Testis (tissue), 3 donors: ENCODE data around the gene GTF3C2. TPM values are rescaled to one million over a fixed set of nuclear protein-coding genes. Genes with fewer than 3 reads are reported as not detected.

Experiments used
- DNase-seq: peaks from one replicate; pipeline ENCODE4 v3.0.0-alpha.2; 2019
- H3K27ac ChIP-seq, 2 donors: fragments of 200-600 bp; sonication (generic); one replicate each; pipeline ENCODE4 v1.5.1; 2019
- H3K27me3 ChIP-seq: fragments of 200-600 bp; sonication (generic); one replicate; pipeline ENCODE4 v1.5.1; 2019
- H3K36me3 ChIP-seq: fragments of 200-600 bp; sonication (generic); one replicate; pipeline ENCODE4 v1.5.1; 2017; ENCODE audit warnings: low read depth; ENCODE audit errors: missing control alignments
- H3K4me1 ChIP-seq: fragments of 200-600 bp; sonication (generic); one replicate; pipeline ENCODE4 v1.5.1; 2019
- H3K4me3 ChIP-seq, 2 donors: fragments of 200-600 bp; sonication (generic); one replicate each; pipeline ENCODE4 v1.5.1; 2017 to 2019
- H3K9me3 ChIP-seq: fragments of 200-600 bp; sonication (generic); one replicate; pipeline ENCODE4 v1.5.1; 2017
- POLR2A ChIP-seq: fragments of 450-650 bp; IDR thresholded peaks from one replicate; pipeline ENCODE4 v1.6.1; 2017; ENCODE audit warnings: antibody characterized with exemption, mild to moderate bottlenecking, moderate library complexity
- WGBS, 2 donors: methylation state at CpG; one replicate each; pipeline ENCODE4 v1.1.5; 2018; 5-methylcytosine and 5-hydroxymethylcytosine counted together
- intact Hi-C: fragments of 100-400 bp; cut with DNase I; formaldehyde crosslinking; loops from one replicate; pipeline ENCODE4 v1.15.1; 2023; ENCODE audit warnings: low total_unique reads
- polyA plus RNA-seq: library from polyadenylated mRNA; stranded (reverse); fragments of 350-450 nt; fragmentation: Illumina TruSeq; extraction: RNeasy Lipid Tissue Mini Kit (QIAGEN cat#74804); gene quantifications from one replicate; pipeline ENCODE4 v1.2.3, GENCODE V29; 2014; ENCODE audit warnings: low read depth, low replicate concordance; ENCODE audit not compliant: insufficient read depth
- total RNA-seq, 2 donors: library from RNA; depleted of rRNA; stranded (reverse); fragments of >200 nt; gene quantifications; one replicate each; pipeline ENCODE4 v1.2.3, GENCODE V29; 2016
- TF ChIP-seq, protein P1 (sequence below), 3 experiments: fragments of 450-650 bp in 2 of 3; fragments of 200-600 bp in 1 of 3; sonication (generic) in 1 of 3; IDR thresholded peaks; one replicate each; pipeline ENCODE4 v1.5.1; 2016 to 2019; ENCODE audit warnings: antibody characterized with exemption in 3 of 3, mild to moderate bottlenecking in 2 of 3, moderate library complexity in 1 of 3

The GTF3C2 gene
- total and polyA plus RNA-seq, 3 donors from 2014 or later, result 55.1 to 91.3 (median 72.6) TPM

DNA sequence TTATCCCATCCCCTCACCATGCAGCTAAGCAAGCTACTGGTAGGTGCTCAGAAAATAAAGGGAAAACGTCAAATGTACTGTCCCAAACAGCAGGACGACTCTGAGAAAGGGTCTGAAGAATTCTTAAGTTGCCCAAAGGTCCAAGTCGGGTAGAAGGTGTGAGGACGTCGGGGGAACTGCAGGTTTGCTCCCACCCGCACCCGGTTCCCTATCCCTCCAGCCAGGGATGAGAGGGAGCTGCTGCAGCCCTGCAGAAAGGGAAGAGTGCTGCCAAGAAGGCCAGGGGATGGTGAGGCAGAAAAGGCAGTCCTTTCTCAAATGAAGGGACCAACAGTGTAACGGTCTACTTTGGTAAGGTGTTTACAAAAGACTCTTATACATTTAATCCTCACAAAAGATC is 41.4 kb downstream of the GTF3C2 start:
- intact Hi-C loops, result no loop called here
- no peaks in the 10 kb centered on the region for H3K4me1 ChIP-seq
- 80 to 84% methylated on average over 8 of the region's 8 CpGs for WGBS, 2 donors
- DNase-seq, result no peak
- no peaks in the 10 kb centered on the region for H3K9me3 ChIP-seq
- no peak for TF ChIP-seq POLR2A
- TF ChIP-seq, protein P1, sequence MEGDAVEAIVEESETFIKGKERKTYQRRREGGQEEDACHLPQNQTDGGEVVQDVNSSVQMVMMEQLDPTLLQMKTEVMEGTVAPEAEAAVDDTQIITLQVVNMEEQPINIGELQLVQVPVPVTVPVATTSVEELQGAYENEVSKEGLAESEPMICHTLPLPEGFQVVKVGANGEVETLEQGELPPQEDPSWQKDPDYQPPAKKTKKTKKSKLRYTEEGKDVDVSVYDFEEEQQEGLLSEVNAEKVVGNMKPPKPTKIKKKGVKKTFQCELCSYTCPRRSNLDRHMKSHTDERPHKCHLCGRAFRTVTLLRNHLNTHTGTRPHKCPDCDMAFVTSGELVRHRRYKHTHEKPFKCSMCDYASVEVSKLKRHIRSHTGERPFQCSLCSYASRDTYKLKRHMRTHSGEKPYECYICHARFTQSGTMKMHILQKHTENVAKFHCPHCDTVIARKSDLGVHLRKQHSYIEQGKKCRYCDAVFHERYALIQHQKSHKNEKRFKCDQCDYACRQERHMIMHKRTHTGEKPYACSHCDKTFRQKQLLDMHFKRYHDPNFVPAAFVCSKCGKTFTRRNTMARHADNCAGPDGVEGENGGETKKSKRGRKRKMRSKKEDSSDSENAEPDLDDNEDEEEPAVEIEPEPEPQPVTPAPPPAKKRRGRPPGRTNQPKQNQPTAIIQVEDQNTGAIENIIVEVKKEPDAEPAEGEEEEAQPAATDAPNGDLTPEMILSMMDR (IDR thresholded peaks at IDR 0.05), result no peak
- H3K27me3 ChIP-seq, result no peaks in the 10 kb centered on the region
- H3K4me3 ChIP-seq, result no peak overlapping the region
- peaks cover 1% of the 10 kb centered on the region for H3K36me3 ChIP-seq
- no peak overlapping the region for H3K27ac ChIP-seq

DNA sequence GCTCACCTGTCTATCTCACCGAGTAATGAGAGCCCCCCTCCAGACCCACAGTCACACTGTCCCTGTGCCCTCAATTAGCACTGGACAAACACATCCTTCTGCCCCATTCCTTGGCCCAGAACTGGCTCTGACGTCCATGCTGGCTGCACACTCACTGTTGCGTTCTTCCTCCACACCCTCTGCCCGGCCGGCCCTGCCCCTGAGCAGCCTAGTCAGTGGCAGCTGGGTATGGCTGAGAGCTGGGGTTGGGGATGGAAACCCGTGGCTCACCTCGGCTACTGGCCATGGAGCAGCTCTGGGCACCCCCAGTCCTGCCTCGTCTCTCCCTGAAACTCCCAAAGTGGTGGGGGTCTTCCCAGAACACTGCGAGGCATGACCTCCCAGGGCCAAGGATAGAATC is 41.9 kb downstream of the GTF3C2 start:
- intact Hi-C loops, result no loop called here
- no peak for DNase-seq
- H3K4me3 ChIP-seq, result no peak overlapping the region
- H3K27me3 ChIP-seq, result no peaks in the 10 kb centered on the region
- peaks cover 3% of the 10 kb centered on the region for H3K36me3 ChIP-seq
- no peaks in the 10 kb centered on the region for H3K9me3 ChIP-seq
- TF ChIP-seq POLR2A, result no peak
- TF ChIP-seq, protein P1 (IDR thresholded peaks at IDR 0.05), result no peak
- no peaks in the 10 kb centered on the region for H3K4me1 ChIP-seq
- no peak overlapping the region for H3K27ac ChIP-seq
- WGBS, 2 donors, result 92 to 96% methylated on average over 3 to 6 of the region's 9 CpGs

DNA sequence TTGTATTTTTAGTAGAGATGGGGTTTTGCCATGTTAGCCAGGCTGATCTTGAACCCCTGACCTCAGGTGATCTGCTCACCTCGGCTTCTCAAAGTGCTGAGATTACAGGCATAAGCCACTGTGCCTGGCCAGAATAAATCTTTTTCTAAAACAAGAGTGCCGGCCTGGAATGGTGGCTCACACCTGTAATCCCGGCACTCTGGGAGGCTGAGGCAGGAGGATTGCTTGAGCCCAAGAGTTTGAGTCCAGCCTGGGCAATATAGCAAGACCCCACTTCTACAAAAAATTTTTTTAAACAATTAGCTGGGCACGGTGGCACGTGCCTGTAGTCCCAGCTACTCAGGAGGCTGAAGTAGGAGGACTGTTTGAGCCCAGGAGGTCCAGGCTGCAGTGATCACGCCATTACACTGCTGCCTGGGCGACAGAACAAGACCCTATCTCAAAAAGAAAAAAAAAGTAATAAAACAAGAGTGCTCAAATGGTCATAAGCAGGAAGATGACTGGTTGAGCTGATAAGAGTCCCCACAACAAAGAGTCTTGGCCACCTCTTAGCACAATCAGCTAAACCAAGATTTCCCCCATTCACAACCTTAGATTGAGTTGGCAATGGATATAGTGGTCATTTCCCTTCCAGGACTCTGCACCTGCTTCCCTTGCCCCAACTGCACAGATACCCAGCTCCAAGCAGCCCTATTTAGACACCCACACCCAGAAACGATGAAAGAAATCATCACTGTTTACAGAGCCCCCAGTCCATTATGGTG is 42.5 kb downstream of the GTF3C2 start:
- H3K27ac ChIP-seq, result no peak overlapping the region
- H3K36me3 ChIP-seq, result peaks cover 3% of the 10 kb centered on the region
- no peaks in the 10 kb centered on the region for H3K9me3 ChIP-seq
- H3K27me3 ChIP-seq, result no peaks in the 10 kb centered on the region
- TF ChIP-seq POLR2A, result no peak
- TF ChIP-seq, protein P1 (IDR thresholded peaks at IDR 0.05), result no peak
- no peaks in the 10 kb centered on the region for H3K4me1 ChIP-seq
- 92 to 96% methylated on average over 8 of the region's 8 CpGs for WGBS, 2 donors
- intact Hi-C loops, result no loop called here
- no peak overlapping the region for H3K4me3 ChIP-seq
- no peak for DNase-seq

DNA sequence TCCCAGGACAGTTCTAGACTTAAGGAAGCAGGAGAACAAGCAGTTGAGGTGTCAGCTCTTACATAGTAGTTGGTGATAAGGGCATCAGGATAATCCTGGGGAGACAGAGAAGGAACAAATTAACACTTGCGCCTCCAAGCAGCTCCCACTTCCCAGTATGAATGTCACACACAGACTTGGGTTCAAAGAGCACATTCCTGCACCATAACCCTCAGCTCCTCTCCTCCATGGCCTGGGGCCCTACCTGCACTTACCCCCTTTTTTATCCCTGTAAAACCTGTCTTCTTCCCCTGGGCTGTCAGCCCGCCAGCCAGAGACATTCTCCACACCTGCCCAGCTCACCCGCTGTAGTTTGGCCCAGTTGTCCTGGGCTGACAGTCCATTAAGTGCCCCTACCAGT is 44.4 kb downstream of the GTF3C2 start:
- Histone ChIP-seq H3K27ac (no peak overlapping the region), H3K4me1 (no peaks in the 10 kb centered on the region), H3K4me3 (no peak overlapping the region), H3K36me3 (peaks cover 3% of the 10 kb centered on the region), H3K27me3 (no peaks in the 10 kb centered on the region), H3K9me3 (no peaks in the 10 kb centered on the region)
- DNase-seq, result no peak
- WGBS, 2 donors, result 94 to 97% methylated on average over 3 of the region's 3 CpGs
- intact Hi-C loops, result no loop called here
- TF ChIP-seq POLR2A, result no peak

DNA sequence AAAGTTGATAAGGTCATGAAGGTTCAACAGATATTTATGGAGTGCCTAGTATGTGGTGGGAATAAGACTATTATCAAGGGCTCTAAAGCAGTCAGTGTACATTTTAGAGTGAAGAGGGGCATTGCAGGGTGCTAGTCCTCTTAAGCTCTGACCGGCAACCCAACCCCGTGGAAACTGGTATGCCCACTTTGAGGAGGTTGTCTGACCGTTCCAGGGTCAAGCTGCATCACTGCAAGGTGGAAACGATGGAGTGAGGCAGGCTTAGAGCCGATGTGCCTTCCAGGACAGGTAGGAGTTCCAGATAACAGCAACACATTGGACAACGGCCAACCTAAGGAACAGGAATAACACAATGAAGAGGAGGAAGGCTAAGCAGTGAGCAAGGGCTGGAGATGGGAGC is 46.9 kb downstream of the GTF3C2 start:
- no peak overlapping the region for H3K27ac ChIP-seq
- H3K4me1 ChIP-seq, result no peaks in the 10 kb centered on the region
- intact Hi-C loops, result loop anchor here (10.0 kb wide), 1 partner anchor 215 kb away; no protein-coding TSS in a partner anchor
- peaks cover 3% of the 10 kb centered on the region for H3K36me3 ChIP-seq
- TF ChIP-seq POLR2A, result no peak
- TF ChIP-seq, protein P1 (IDR thresholded peaks at IDR 0.05), result no peak
- H3K4me3 ChIP-seq, result no peak overlapping the region
- DNase-seq, result no peak
- 81 to 83% methylated on average over 6 of the region's 6 CpGs for WGBS, 2 donors
- H3K27me3 ChIP-seq, result no peaks in the 10 kb centered on the region
- no peaks in the 10 kb centered on the region for H3K9me3 ChIP-seq
